Fibroblast of upper back skin (primary cell): Measurements from ENCODE around the gene IRX5.

Experiments used
- DNase-seq: peaks from one replicate; pipeline ENCODE4 v3.0.0-alpha.2; 2013

IRX5 gene

DNA sequence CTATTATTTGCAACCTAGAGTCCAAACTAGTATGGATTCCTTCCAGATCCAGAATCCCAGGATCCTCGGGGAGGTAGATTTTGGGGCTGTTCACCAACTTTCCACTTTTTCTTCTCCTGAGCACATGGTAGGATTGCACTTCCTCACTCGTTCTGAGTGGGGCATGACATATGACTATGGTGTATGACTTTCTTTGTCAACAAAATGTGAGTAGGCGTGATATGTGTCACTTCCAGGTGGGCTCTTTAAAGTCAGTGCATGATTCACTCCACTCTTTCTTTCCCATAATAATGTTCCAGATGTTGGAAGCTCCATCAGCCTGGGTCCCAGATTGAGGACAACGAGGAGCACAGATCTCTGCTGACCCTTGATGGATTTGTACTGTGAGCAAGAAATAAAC is 21.5 kb downstream of the IRX5 start:
- no peak for DNase-seq

DNA sequence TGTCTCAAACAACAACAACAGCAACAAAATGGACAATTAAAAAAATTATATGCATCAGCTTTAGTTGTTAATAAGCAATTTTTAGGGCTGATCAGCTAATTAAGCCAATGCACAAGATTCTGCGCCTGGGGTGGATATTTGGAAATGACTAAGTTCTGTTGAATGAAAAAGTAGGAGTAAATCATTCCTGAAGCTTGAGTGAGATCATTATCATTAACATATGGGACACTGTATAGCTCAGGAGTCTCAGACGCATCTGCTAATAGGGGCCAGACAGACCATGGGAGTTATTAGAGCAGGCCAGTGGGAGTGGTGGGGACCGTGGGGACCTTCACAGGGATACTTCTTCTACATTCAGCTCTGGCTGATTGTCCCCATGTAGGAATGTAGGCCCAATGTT is 22.8 kb downstream of the IRX5 start:
- peak; percentile 40 for DNase-seq

DNA sequence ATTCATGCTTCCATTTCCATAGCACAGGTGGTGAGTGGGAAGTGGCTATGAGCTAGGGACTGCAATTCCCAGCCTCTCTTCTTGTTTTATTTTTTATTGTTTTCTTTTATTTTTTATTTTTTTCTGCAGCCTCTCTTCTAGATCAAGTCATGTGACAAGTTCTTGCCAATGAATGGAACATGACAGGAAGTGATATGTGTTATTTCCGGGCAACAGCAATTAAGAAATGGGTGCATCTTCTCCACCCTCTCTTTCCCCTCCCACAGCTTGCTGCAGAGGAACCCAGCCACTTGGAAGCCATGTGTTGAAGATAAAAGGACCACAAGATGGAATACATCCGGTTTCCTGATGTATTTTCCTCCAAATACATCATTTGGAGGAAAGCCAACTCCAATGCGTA is 23.6 kb downstream of the IRX5 start:
- peak; percentile 12 for DNase-seq

DNA sequence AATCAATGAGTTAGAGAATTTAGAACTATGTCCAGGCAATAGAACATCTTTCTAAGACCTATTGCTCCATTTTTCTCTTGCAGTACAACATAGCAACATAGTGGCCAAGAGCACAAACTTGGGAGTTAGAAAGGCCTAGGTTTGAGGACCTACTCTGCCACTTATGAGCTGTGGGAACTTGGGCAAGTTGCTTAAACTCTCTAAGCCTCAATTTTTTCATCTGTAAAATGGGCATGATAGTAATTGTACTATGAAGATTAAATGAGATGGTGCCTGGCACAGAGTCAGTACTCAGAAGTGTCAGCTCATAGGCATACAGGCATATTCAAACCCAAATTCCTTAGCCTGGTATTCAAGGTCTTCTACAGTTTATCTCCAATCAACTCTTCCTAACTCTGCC is 25.1 kb downstream of the IRX5 start:
- no peak for DNase-seq

DNA sequence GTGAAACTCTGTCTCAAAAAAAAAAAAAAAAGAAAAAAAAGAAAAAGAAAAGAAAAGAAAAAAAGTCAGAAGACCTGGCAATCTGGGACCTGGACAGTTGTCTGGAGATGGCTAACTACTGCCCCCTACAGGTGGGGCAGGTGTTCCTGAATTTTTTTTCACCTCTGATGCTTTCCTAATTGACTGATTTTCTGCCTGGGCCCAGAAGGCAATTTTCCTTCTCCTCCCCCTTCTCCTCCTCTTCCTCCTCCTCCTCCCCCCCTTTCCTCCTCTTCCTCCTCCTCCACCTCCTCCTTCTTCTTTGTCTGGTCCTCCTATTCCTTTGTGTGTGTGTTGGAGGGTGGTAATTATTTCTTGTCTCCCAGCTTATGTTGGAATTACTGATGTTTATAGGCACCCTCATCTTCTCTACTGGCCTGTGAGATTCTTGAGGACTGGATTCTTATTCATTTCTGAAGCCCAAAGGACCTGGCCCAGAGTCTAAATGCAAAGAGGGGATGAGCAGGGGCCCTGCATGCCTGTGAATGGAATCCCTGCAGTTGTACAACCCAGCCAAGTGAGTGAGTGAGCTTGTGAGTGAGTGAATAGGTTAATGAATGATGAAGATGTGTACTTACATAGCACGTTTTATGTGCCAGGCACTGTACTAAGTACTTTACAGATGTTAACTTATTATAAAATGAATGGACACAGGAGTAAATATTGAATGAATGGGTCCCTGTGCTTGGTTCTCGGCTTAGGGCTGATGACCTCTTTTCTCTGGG is 26.9 kb downstream of the IRX5 start:
- DNase-seq, result peak; percentile 24

DNA sequence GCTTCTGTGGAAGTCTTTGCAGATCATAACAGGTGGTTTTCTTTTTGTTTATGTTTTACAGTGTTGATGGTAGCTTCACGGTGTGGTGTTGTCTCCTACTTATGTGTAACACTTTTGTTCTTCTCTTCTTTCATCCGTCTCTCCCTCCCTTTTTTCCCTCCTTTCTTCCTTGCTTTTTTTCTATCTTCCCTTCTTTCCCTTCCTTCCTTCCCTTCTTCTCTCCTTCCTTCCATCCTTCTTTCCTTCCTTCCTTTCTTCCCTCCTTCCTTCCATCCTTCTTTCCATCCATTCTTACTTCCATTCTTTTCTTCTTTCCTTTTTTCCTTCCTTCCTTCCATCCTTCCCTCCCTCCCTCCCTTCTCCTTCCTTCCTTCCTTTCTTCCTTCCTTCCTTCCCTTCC is 31.4 kb downstream of the IRX5 start:
- no peak for DNase-seq

DNA sequence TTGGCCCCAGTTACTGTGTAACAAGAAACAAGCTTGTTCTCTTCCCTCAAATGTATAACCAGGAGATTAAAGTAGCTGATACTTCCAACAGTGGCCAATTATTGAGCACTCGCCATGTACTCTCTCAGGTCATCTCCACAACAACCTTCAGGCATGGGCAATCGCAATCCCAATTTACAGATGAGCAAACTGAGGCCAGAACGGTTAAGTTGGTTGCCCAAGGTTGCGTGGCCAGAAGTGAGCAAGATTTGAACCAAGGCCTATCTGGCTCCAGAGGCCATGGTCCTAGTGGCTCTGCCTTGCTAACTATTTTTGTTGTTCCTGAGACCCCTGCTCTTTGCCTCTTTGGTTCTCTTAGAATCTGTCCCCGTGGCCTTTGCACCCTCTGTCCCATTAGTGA is 33.6 kb downstream of the IRX5 start:
- DNase-seq, result no peak

DNA sequence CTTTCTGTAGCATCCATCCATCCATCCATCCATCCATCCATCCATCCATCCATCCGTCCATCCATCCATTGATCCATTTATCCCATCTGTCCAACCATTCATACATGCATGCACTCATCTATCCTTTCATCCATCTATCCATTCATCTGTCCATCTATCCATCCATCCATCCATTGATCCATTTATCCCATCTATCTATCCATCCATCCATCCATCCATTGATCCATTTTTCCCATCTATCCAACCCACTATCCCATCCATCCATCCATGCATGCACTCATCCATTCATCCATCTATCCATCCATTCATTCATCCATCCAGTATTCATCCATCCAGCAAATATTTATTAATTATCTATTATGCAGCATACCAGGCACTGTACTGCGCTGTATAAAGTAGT is 34.8 kb downstream of the IRX5 start:
- DNase-seq, result no peak

DNA sequence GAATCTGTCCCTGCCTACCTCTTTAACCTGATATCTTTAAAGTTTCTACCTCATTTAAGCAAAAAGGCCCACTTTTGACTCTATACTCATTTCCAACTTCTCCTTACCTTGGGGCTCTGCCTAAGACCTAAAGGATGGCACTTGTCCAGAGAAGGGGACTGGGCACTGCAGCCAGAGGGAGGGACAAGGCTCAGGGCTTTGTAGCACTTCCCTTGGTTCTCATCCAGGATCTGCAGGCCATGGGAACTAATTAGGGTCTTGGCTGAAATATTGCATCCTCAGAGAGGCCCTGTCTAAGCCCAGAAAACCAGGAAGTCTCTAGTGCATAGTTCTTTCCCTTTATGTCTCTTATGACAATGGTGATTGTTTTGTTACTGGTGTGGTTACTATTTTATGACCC is 37.3 kb downstream of the IRX5 start:
- no peak for DNase-seq

DNA sequence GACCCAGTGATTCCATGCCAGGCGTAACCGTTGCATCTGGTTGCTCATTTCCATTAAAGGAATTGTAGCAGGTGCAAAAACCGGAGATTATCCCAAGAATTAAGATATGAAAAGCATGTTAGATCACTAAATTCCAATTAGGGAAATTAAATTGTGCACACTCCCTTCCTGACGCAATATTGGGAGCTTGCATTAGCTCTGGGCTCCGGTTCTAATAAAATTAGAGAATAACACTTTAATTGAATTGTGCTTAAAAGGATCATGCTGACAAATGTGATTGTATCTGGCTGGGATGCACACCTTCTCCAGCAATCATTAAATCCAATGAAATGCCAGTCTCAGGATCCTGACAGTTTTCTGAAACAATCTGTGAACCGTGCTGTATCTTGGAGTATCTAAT is 38.1 kb downstream of the IRX5 start:
- DNase-seq, result no peak

DNA sequence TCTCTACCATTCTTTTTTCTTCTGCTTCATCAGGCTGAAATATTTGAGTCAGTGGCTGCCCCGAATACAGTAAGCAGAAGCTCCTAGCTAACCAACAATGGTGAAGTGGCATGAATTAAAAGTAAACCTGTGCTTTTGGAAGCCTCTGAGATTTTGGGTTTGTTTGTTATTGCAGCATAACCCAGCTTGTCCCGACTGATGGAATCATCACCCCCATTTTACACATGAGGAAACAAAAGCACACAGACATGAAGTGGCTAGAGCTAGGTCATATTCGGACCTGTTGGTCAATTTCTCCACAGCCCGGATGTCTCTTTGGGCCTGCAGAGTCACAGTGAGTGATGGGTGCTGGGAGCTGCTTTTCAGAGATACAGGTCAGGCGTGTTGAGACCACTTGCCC is 39.4 kb downstream of the IRX5 start:
- DNase-seq, result no peak

DNA sequence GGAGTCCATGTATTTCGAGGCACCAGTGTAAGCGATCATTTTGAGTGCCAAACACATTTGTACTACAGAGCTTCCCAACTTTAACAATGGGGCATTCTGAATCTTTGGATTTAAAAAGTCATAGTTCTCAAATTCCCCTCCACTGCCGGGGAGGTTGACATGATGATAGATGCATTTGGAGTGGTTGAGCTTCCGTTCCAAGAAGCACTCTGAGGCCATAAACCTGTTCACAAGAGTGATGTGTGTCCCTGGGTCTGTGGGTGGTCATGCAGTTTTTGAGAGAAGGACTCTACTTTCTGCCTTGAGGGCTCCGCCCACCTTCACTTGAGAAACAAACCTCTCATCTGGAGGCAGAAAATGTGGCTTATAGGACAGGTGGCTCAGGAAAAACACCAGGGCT is 43.7 kb downstream of the IRX5 start:
- peak; percentile 3 for DNase-seq

DNA sequence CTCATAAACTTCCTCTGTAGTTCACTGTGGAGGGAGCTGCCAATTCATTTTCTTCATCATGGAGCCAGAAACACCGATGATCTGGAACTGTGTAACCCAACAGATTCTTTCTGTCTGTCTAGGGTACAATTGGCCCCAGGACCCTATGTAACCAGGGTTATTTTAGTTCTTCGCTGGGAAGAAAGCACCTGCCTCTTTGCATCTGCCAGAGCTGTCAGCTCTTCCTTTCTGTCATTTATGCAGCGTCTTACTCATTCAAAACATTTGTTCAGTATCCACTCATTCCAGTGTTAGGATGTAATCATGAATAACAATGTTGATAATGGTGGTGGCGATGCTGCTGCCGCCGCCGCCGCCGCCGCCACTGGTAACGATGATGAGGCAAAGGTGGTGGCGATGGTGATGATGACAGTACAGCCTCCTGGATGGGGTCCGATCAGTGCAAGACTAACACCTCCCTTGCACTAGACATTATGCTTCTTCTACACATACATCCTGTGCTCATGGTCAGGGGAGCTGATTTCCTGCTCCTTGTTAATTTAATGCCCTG is 46.1 kb downstream of the IRX5 start:
- no peak for DNase-seq

DNA sequence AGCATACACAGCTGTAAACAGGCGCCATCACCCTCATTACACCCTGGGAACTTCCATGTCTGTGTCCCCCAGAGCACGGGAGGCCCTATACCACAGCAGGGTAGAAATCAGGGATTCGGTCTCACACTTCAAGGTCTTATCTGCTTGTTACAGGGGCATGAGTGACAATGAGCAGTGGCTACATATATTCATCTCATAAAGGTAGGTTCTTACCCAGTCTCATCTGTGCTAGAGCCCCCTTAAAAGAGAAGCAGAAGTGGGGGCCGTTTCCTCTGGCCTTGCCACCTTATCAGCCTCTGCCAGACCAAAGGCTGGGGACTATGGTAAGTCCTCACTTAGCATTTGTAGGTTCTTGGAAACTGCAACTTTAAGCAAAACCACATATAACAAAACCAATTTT is 46.5 kb downstream of the IRX5 start:
- DNase-seq, result no peak

DNA sequence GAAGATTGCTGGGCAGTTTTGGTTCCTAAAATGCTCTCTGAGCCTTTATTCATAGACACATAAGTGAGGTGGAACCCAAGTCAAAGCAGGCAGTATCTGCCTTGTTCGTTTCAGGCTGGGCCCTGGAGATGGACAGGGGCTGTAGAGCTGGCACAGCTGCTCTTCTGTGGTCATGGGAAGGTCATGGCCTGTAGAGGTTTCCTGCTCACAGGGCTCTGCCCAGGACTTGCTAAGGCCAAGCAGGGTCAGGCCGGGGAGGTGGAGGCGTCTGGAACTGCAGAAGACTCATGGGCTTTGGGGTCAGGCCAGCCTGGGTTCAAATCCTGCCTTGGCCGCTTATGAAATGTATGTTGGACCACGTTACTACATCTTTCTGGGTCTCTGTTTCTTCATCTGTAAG is 50.2 kb downstream of the IRX5 start:
- no peak for DNase-seq
